HG03521 (cell line): ENCODE measurements around the gene CDRT15L2.
A peak's percentile ranks its signal among the peaks of the same experiment; 100 is the strongest.
"Not testable (repeated sequence)": the region's sequence is repeated elsewhere in the genome, so short reads cannot be mapped to it uniquely, and the experiment has no call there.

Source experiments
- ATAC-seq: cut with Tn5 transposase; IDR thresholded peaks from one replicate; pipeline ENCODE4 v1.9.1; 2021; ENCODE audit warnings: mild to moderate bottlenecking, moderate library complexity; ENCODE audit not compliant: unreplicated experiment

Gene CDRT15L2

GRCh38 chr17:20579424-20579823, at the start of gene CDRT15L2:
Gene CDRT15L2, plus strand, starts transcription at chr17:20579724. Its CDS starts 20 bp downstream, at chr17:20579744.
- ATAC-seq: not testable (repeated sequence)

- ATAC-seq: not testable (repeated sequence)
Observed at GRCh38 chr17:20530104-20530503, 49.4 kb upstream of the CDRT15L2 start.

GRCh38 chr17:20532544-20533090, 46.9 kb upstream of the CDRT15L2 start:
- not testable (repeated sequence) for ATAC-seq

- not testable (repeated sequence) for ATAC-seq
Observed at GRCh38 chr17:20533206-20533605, 46.3 kb upstream of the CDRT15L2 start.

GRCh38 chr17:20534711-20535550, 44.6 kb upstream of the CDRT15L2 start:
- ATAC-seq: not testable (repeated sequence)

GRCh38 chr17:20540414-20540813, 39.1 kb upstream of the CDRT15L2 start:
- peak; percentile 90 for ATAC-seq

- not testable (repeated sequence) for ATAC-seq
Observed at GRCh38 chr17:20540865-20541264, 38.7 kb upstream of the CDRT15L2 start.

- not testable (repeated sequence) for ATAC-seq
Observed at GRCh38 chr17:20541853-20542546, 37.5 kb upstream of the CDRT15L2 start.

GRCh38 chr17:20547923-20548322, 31.6 kb upstream of the CDRT15L2 start:
- not testable (repeated sequence) for ATAC-seq

GRCh38 chr17:20552920-20553319, 26.6 kb upstream of the CDRT15L2 start:
- ATAC-seq: not testable (repeated sequence)

- ATAC-seq: not testable (repeated sequence)
Observed at GRCh38 chr17:20554728-20555127, 24.8 kb upstream of the CDRT15L2 start.

GRCh38 chr17:20555135-20556010, 24.2 kb upstream of the CDRT15L2 start:
- not testable (repeated sequence) for ATAC-seq

GRCh38 chr17:20558096-20558495, 21.4 kb upstream of the CDRT15L2 start:
- ATAC-seq: not testable (repeated sequence)

GRCh38 chr17:20559018-20559417, 20.5 kb upstream of the CDRT15L2 start:
- ATAC-seq: not testable (repeated sequence)

- no peak for ATAC-seq
Observed at GRCh38 chr17:20562587-20562986, 16.9 kb upstream of the CDRT15L2 start.

- not testable (repeated sequence) for ATAC-seq
Observed at GRCh38 chr17:20565245-20565644, 14.3 kb upstream of the CDRT15L2 start.

- no peak for ATAC-seq
Observed at GRCh38 chr17:20565711-20566110, 13.8 kb upstream of the CDRT15L2 start.

- ATAC-seq: not testable (repeated sequence)
Observed at GRCh38 chr17:20566736-20567135, 12.8 kb upstream of the CDRT15L2 start.

- ATAC-seq: not testable (repeated sequence)
Observed at GRCh38 chr17:20567421-20567820, 12.1 kb upstream of the CDRT15L2 start.

GRCh38 chr17:20568604-20569003, 10.9 kb upstream of the CDRT15L2 start:
- ATAC-seq: not testable (repeated sequence)
